HepG2 (cell line): Measurements from ENCODE around the gene TMEM220. TPM values are rescaled to one million over a fixed set of nuclear protein-coding genes. Genes with fewer than 3 reads are reported as not detected.
A peak's percentile ranks its signal among the peaks of the same experiment; 100 is the strongest.

Experiments
- DNMT1 ChIP-seq: sonication (generic); formaldehyde crosslinking; IDR thresholded peaks from 2 replicates; pipeline ENCODE4 v1.5.1; 2020; ENCODE audit warnings: mild to moderate bottlenecking, missing genetic modification reagents
- HNRNPLL ChIP-seq: fragments of 200-400 bp; formaldehyde crosslinking; IDR thresholded peaks from 2 replicates; pipeline ENCODE4 v1.6.1; 2017; ENCODE audit warnings: mild to moderate bottlenecking, low read depth, low read length; ENCODE audit not compliant: poor library complexity, severe bottlenecking
- HOXA5 ChIP-seq: sonication (generic); formaldehyde crosslinking; IDR thresholded peaks from 2 replicates; pipeline ENCODE4 v1.4.0; 2020; ENCODE audit warnings: missing genetic modification reagents
- IRX3 ChIP-seq: sonication (generic); formaldehyde crosslinking; IDR thresholded peaks from 2 replicates; pipeline ENCODE4 v1.8.1; 2023; ENCODE audit warnings: mild to moderate bottlenecking, low read depth, missing genetic modification reagents, borderline replicate concordance
- MTA1 ChIP-seq: sonication (generic); formaldehyde crosslinking; IDR thresholded peaks from 2 replicates; pipeline ENCODE4 v1.4.0; 2020; ENCODE audit warnings: missing genetic modification reagents, mild to moderate bottlenecking, borderline replicate concordance
- NFIC ChIP-seq: IDR thresholded peaks from 2 replicates; pipeline ENCODE4 v1.6.1; 2012; ENCODE audit warnings: mild to moderate bottlenecking, low read length, inconsistent platforms
- ONECUT2 ChIP-seq: sonication (generic); formaldehyde crosslinking; IDR thresholded peaks from 2 replicates; pipeline ENCODE4 v1.4.0; 2020; ENCODE audit warnings: missing genetic modification reagents
- PRMT3 ChIP-seq: sonication (generic); formaldehyde crosslinking; IDR thresholded peaks from 2 replicates; pipeline ENCODE4 v1.8.1; 2022; ENCODE audit warnings: low read depth, mild to moderate bottlenecking, moderate library complexity, missing genetic modification reagents, borderline replicate concordance
- RFXAP ChIP-seq: sonication (generic); formaldehyde crosslinking; IDR thresholded peaks from 2 replicates; pipeline ENCODE4 v1.4.0; 2020; ENCODE audit warnings: missing genetic modification reagents, borderline replicate concordance
- SIN3A ChIP-seq: IDR thresholded peaks from 2 replicates; pipeline ENCODE4 v1.6.1; 2011; ENCODE audit warnings: low read depth, mild to moderate bottlenecking, control low read depth, low read length, borderline replicate concordance
- TCF12 ChIP-seq, 2 experiments: fragments of 450-650 bp in 1 of 2; sonication (generic) in 1 of 2; formaldehyde crosslinking in 1 of 2; IDR thresholded peaks; 2 replicates each; pipeline versions ENCODE4 v1.6.1 to v1.8.0; 2017 to 2022; ENCODE audit warnings: antibody characterized with exemption in 1 of 2, mild to moderate bottlenecking in 1 of 2, missing genetic modification reagents in 1 of 2, moderate library complexity in 1 of 2
- ZNF235 ChIP-seq: sonication (generic); formaldehyde crosslinking; IDR thresholded peaks from 2 replicates; pipeline ENCODE4 v1.8.1; 2023; ENCODE audit warnings: mild to moderate bottlenecking, missing genetic modification reagents, borderline replicate concordance
- ZNF337 ChIP-seq: sonication (generic); formaldehyde crosslinking; IDR thresholded peaks from 2 replicates; pipeline ENCODE4 v1.5.1; 2020; ENCODE audit warnings: missing genetic modification reagents, low read depth, mild to moderate bottlenecking, borderline replicate concordance
- ZNF431 ChIP-seq: sonication (generic); formaldehyde crosslinking; IDR thresholded peaks from 2 replicates; pipeline ENCODE4 v1.9.0; 2022; ENCODE audit warnings: missing genetic modification reagents, low read depth, mild to moderate bottlenecking, borderline replicate concordance
- ZSCAN20 ChIP-seq: sonication (generic); formaldehyde crosslinking; IDR thresholded peaks from 2 replicates; pipeline ENCODE4 v1.4.0; 2020; ENCODE audit warnings: missing genetic modification reagents, mild to moderate bottlenecking, borderline replicate concordance
- polyA plus RNA-seq, 8 experiments: library from polyadenylated mRNA; depleted of rRNA in 3 of 8; stranded (reverse) in 7 of 8; unstranded in 1 of 8; fragments of >200 nt; fragmentation: Illumina TruSeq in 4 of 8; extraction: Trizol in 4 of 8; gene quantifications; 2 replicates each; pipeline versions ENCODE4 v1.2.1 to v1.2.3, GENCODE V29; 2011 to 2016; ENCODE audit warnings: low read depth in 4 of 8, missing spikeins in 1 of 8, mixed read lengths in 1 of 8; ENCODE audit not compliant: insufficient read depth in 1 of 8
- total RNA-seq, 5 experiments: library from RNA; depleted of rRNA; stranded (reverse); fragments of >200 nt; fragmentation: Illumina TruSeq; extraction: Trizol; gene quantifications; 2 replicates each; pipeline ENCODE4 v1.2.3, GENCODE V29; 2016; ENCODE audit warnings: low read depth in 1 of 5
- TF ChIP-seq, protein P1 (sequence below): IDR thresholded peaks from 2 replicates; pipeline ENCODE4 v1.6.1; 2016; ENCODE audit warnings: low read depth
- TF ChIP-seq, protein P2 (sequence below): sonication (generic); formaldehyde crosslinking; IDR thresholded peaks from 2 replicates; pipeline ENCODE4 v1.5.0; 2020; ENCODE audit warnings: missing genetic modification reagents
- TF ChIP-seq, protein P3 (sequence below): sonication (generic); formaldehyde crosslinking; IDR thresholded peaks from 2 replicates; pipeline ENCODE4 v1.4.0; 2020; ENCODE audit warnings: missing genetic modification reagents, mild to moderate bottlenecking, borderline replicate concordance
- TF ChIP-seq, protein P4 (sequence below): sonication (generic); formaldehyde crosslinking; conservative IDR thresholded peaks from 2 replicates; pipeline ENCODE4 v1.4.0; 2020; ENCODE audit warnings: missing genetic modification reagents

The TMEM220 gene
- total and polyA plus RNA-seq, 2 of the 13 experiments (the other 11 are each of a cell fraction or from before 2014, with no cell fraction given), result 1.3 to 2.2 TPM

DNA sequence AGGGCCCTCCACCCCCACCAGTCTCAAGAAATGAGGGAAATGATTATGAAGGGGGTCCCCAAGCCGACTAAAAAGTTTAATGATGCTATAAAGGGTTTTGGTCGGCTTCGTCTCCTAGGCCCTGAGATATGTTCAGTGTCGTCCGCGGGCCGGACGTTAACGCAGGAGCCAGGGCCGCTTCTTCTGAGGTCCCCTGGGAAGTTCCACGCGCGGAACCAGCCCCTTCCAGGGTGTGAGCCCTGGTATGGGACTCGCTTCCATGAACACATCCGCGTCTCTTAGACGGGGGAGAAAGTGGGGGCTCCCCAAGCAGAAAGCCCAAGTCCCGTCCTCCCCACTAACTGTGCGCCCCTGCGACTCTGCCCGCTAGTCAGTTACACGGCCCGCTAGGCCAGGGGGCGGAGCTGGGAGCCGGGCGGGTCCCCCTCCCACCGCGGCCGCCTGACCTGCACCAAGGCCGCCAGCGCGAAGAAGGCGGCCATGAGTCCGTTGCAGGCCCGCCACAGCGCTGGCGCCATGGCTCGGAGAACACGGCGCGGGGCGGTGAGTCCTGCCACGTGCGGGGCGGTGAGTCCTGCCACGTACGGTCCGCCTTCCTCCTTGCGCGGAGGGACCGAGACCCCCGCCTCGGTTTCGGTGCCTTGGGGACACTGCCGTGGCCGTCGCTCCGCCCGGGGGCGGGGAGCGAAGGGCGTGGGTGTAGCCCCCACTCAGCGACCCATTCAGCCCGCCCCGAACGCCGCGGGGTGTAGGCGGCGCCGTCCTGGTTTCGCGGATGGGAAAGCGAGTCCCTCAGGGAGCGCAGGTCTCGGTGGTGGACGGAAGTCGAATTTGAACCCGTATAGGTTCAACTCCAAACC is at the start of gene TMEM220 (continued):
- TF ChIP-seq, protein P1, sequence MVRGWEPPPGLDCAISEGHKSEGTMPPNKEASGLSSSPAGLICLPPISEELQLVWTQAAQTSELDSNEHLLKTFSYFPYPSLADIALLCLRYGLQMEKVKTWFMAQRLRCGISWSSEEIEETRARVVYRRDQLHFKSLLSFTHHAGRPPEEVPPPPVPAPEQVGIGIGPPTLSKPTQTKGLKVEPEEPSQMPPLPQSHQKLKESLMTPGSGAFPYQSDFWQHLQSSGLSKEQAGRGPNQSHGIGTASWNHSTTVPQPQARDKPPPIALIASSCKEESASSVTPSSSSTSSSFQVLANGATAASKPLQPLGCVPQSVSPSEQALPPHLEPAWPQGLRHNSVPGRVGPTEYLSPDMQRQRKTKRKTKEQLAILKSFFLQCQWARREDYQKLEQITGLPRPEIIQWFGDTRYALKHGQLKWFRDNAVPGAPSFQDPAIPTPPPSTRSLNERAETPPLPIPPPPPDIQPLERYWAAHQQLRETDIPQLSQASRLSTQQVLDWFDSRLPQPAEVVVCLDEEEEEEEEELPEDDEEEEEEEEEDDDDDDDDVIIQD (CRISPR knock-in tag), result no peak
- no peak for TF ChIP-seq ZNF431
- no peak for TF ChIP-seq ONECUT2 (CRISPR knock-in tag)
- no peak for TF ChIP-seq NFIC
- no peak for TF ChIP-seq PRMT3 (CRISPR knock-in tag)
- TF ChIP-seq SIN3A, result no peak
- no peak for TF ChIP-seq TCF12 (IDR thresholded peaks at IDR 0.05)
- TF ChIP-seq TCF12 (CRISPR knock-in tag; IDR thresholded peaks at IDR 0.05), result no peak
- TF ChIP-seq, protein P2, sequence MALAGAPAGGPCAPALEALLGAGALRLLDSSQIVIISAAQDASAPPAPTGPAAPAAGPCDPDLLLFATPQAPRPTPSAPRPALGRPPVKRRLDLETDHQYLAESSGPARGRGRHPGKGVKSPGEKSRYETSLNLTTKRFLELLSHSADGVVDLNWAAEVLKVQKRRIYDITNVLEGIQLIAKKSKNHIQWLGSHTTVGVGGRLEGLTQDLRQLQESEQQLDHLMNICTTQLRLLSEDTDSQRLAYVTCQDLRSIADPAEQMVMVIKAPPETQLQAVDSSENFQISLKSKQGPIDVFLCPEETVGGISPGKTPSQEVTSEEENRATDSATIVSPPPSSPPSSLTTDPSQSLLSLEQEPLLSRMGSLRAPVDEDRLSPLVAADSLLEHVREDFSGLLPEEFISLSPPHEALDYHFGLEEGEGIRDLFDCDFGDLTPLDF, result peak; percentile 61; the same call in 1 of the 2 replicates
- TF ChIP-seq ZNF337 (CRISPR knock-in tag), result no peak
- TF ChIP-seq, protein P3, sequence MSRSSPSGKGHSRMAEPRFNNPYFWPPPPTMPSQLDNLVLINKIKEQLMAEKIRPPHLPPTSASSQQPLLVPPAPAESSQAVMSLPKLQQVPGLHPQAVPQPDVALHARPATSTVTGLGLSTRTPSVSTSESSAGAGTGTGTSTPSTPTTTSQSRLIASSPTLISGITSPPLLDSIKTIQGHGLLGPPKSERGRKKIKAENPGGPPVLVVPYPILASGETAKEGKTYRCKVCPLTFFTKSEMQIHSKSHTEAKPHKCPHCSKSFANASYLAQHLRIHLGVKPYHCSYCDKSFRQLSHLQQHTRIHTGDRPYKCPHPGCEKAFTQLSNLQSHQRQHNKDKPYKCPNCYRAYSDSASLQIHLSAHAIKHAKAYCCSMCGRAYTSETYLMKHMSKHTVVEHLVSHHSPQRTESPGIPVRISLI (CRISPR knock-in tag), result no peak
- TF ChIP-seq ZNF235 (CRISPR knock-in tag), result no peak; the same call in 1 of the 2 replicates
- TF ChIP-seq RFXAP (CRISPR knock-in tag), result no peak
- no peak for TF ChIP-seq ZSCAN20 (CRISPR knock-in tag)
- TF ChIP-seq, protein P4, sequence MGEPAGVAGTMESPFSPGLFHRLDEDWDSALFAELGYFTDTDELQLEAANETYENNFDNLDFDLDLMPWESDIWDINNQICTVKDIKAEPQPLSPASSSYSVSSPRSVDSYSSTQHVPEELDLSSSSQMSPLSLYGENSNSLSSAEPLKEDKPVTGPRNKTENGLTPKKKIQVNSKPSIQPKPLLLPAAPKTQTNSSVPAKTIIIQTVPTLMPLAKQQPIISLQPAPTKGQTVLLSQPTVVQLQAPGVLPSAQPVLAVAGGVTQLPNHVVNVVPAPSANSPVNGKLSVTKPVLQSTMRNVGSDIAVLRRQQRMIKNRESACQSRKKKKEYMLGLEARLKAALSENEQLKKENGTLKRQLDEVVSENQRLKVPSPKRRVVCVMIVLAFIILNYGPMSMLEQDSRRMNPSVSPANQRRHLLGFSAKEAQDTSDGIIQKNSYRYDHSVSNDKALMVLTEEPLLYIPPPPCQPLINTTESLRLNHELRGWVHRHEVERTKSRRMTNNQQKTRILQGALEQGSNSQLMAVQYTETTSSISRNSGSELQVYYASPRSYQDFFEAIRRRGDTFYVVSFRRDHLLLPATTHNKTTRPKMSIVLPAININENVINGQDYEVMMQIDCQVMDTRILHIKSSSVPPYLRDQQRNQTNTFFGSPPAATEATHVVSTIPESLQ (CRISPR knock-in tag), result no peak
- peak; percentile 65; the same call in 1 of the 2 replicates for TF ChIP-seq MTA1
- peak; percentile 69; the same call in 1 of the 2 replicates for TF ChIP-seq IRX3 (CRISPR knock-in tag)
- no peak for TF ChIP-seq DNMT1 (CRISPR knock-in tag)
- TF ChIP-seq HOXA5, result 0 out of 2 replicates have a peak, but pooled peaks have one; percentile 53
- TF ChIP-seq HNRNPLL, result peak; percentile 34
